GM18498 (cell line): ENCODE results near the gene TOMT.
"Not testable (repeated sequence)": the region's sequence is repeated elsewhere in the genome, so short reads cannot be mapped to it uniquely, and the experiment has no call there.

Source experiments
- ATAC-seq: cut with Tn5 transposase; IDR thresholded peaks from one replicate; pipeline ENCODE4 v1.9.1; 2021; ENCODE audit warnings: mild to moderate bottlenecking, moderate library complexity; ENCODE audit not compliant: unreplicated experiment

The TOMT gene

GRCh38 chr11:72123117-72123653, 17.5 kb downstream of the TOMT start:
- no peak for ATAC-seq

- no peak for ATAC-seq
Measured at GRCh38 chr11:72124046-72124445, 18.3 kb downstream of the TOMT start.

DNA sequence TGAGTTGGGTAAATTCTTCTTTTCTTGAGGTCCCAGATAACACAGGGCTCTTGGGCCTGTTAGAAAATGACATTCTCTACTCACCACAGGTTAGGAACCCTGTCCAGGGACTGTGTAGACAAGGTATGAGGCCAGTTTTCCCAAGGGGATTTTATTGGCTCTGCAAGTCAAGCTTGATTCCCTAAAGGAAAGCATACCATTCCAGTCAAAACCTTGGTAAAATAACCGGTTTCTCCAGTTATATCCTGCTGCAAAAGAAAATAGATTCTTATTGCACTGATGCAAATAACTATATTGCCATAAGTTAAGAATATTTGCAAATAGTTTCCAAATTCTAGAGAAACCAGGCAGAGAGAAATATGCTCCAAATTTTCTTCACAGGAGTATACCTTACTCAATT, 20.2 kb downstream of the TOMT start:
- ATAC-seq, result no peak

DNA sequence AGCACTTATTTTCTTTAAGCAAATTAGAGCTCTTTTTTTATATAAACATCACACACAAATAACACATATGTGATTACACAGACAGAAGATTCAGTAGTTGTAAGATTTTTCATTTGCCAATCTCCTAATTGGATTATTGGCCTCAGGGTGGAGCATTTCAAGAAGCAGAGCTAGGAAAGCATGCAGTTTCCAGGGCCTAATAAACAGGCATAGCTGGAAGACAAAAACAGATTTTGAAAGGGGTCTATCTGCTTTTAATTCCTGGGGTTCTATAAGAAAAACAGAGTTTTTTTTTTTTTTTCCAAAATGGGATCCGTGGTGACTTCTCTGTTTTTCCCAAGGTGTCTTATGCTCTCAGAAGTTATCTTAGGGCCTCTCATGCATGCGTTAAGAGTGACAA, 22.2 kb downstream of the TOMT start:
- ATAC-seq, result no peak

DNA sequence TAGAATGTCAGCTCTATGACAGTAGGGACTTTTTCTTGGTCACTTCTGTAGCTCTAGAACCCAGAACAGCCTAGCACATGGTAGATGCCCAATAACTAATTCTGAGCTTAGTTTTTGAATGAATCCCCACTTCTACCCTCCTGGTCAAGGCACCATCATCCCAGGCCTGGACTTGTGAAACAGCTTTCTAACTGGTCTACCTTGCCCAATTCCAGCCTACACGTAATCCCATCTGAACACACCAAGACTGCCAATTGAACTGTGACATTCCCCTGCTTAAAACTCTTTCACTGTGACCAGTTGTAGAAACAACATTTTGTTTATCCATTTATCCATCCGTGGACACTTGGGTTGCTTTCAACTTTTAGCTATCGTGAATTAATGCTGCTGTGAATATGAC, 23.7 kb downstream of the TOMT start:
- no peak for ATAC-seq

GRCh38 chr11:72132646-72133045, 26.9 kb downstream of the TOMT start:
- no peak for ATAC-seq

DNA sequence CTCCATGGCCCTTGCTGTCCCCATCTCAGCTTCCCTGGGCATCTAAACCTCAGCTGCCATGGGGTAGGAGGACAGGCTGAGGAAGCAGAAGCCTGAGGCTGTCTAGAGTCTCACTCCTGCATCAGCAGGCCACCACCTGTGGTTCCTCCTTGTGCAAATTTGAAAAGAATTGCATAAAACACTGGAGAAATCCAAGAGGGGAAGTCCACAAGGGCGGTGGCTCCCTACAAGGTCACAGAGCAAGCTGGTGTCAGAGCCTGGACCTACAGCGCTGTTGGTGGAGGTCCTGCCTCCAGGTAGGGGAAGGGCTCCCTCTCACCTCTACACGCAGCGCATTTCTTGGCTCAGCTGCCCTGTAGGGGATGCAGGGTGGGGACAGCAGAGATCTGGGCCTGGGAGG, 29.7 kb downstream of the TOMT start, which contains the start of gene FOLR3:
Gene FOLR3, plus strand, starts transcription at position 253 of the 400 bp plus-strand sequence. CDS start 228 bp downstream, outside the sequence.
- not testable (repeated sequence) for ATAC-seq

DNA sequence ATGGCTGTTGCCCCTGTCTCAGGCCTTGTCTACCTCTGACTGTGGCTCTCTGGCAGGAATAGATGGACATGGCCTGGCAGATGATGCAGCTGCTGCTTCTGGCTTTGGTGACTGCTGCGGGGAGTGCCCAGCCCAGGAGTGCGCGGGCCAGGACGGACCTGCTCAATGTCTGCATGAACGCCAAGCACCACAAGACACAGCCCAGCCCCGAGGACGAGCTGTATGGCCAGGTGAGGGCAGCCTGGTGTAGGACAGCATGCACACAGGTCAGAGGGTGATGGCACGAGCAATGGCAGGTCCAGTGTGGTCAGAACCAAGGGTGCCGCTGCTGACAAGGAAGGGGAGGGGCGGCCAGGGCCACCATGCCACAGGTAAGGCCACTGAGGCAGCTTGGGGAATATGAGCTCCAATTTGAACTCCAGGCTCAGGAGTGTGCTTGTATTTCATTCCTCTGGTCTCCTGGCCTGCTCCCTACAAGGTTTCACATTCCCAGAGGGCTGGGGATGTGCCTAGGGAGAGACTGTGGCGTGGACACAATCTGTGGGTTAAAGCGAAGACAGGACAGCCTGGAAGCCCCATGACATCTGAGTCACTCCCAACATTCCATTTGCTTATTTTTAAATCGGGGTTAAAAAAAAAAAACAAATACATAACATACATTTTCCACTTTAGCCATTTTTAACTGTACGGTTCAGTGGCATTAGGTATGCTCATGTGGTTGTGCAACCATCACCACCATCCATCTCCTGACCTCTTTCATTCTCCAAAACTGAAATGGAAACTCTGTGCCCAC, 30.4 kb downstream of the TOMT start:
- no peak for ATAC-seq

- no peak for ATAC-seq
Measured at GRCh38 chr11:72136684-72137262, 31.0 kb downstream of the TOMT start.

DNA sequence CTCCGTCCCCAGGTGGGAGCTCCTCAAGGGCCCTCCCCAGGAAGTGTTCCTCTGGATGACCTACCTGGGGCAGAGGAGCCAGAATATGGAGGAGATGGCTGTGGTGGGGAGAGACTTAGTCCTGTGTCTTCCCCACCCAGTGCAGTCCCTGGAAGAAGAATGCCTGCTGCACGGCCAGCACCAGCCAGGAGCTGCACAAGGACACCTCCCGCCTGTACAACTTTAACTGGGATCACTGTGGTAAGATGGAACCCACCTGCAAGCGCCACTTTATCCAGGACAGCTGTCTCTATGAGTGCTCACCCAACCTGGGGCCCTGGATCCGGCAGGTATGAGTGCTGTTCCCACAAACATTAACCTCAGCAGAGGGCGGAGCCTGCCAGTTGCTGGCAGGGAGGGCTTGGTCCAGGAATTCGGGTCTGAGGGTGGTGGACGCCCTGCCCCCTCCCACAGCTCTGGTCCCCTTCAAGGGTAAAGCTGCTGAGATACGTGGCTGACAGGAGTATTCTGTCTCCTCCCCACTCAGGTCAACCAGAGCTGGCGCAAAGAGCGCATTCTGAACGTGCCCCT, 33.2 kb downstream of the TOMT start:
- ATAC-seq, result no peak

DNA sequence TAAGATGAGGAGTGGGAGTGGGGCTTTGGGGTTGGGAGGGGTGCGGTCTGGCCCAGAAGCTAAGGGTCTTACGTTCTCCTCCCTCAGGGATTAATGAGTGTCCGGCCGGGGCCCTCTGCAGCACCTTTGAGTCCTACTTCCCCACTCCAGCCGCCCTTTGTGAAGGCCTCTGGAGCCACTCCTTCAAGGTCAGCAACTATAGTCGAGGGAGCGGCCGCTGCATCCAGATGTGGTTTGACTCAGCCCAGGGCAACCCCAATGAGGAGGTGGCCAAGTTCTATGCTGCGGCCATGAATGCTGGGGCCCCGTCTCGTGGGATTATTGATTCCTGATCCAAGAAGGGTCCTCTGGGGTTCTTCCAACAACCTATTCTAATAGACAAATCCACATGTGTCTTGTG, 33.8 kb downstream of the TOMT start:
- no peak for ATAC-seq

DNA sequence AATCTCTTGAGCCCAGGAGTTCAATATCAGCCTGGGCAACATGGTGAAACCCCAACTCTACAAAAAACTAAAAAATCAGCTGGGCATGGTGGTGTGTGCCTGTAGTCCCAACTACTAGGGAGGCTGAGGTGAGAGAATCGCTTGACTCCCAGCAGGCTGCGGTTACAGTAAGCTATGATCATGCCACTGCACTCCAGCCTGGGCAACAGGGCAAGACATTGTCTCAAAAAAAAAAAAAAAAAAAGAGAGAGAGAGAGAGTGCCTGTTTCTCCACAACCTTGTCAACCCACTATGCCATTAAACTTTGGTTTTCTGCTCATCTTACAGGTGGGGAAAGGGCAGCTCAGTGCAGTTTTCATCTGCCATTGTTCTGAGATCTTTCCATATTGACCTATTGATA, 34.9 kb downstream of the TOMT start:
- ATAC-seq, result no peak

GRCh38 chr11:72141066-72141465, 35.3 kb downstream of the TOMT start:
- no peak for ATAC-seq

- not testable (repeated sequence) for ATAC-seq
Measured at GRCh38 chr11:72142086-72142485, 36.4 kb downstream of the TOMT start.

- not testable (repeated sequence) for ATAC-seq
Measured at GRCh38 chr11:72142543-72142942, 36.8 kb downstream of the TOMT start.

GRCh38 chr11:72144807-72145565, 39.3 kb downstream of the TOMT start:
- no peak for ATAC-seq

DNA sequence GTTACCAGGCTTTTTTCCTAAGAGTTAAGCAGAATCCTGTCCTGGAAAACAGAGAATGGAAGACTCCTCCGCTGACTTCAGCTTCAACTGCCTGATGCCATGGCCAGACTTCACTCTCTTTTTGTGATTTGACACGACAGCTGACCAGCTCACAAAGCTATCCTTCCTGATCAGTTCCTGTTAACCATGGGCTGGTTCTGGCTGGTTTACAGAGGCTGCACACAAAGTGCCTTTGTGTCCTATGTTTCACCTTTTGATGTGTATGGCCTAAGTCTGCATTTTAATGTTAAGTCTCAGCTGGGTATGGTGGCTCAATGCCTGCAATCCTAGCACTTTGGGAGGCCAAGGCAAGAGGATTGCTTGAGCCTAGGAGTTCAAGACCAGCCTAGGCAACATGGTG, 40.9 kb downstream of the TOMT start:
- ATAC-seq, result no peak

- no peak for ATAC-seq
Measured at GRCh38 chr11:72150882-72151281, 45.2 kb downstream of the TOMT start.

GRCh38 chr11:72153874-72154273, 48.1 kb downstream of the TOMT start:
- not testable (repeated sequence) for ATAC-seq

DNA sequence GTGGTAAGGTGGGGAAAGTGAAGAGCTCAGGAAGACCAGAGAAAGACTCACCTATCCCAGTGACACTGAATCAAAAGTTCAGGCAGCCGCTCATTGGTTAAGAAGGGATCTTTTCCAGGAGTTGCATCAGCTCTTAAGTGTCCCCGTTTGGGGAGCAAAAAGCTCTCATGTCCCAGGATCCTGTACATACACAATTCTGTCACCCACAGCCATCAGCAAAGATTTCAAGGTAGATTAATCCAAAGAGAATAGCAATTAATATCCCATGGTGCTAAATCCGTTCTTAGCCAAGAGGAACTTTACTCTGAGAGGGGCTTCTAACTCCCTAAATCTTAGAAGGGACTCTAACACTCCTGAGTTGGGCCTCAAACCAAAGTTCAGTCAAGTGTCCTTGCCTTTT, 49.1 kb downstream of the TOMT start:
- no peak for ATAC-seq

- no peak for ATAC-seq
Measured at GRCh38 chr11:72155751-72156150, 50.0 kb downstream of the TOMT start.
